GM12878 (cell line): ENCODE results near the gene OSBPL10. TPM values are rescaled to one million over a fixed set of nuclear protein-coding genes. Genes with fewer than 3 reads are reported as not detected.

Source experiments
- ATAC-seq: fragments of 200-7000 bp; cut with Tn5 transposase; 3 replicates; pipeline ENCODE4 v1.9.1; 2020; ENCODE audit warnings: mild to moderate bottlenecking, moderate library complexity
- BruUV-seq: library from RNA; stranded (reverse); fragments of 400-500 nt; replicated peaks from 2 replicates; lab custom pipeline; 2021; lab: Mats Ljungman, UMichigan
- CTCF ChIA-PET: fragments of 300-600 bp; sonication (Branson Sonifier 250); formaldehyde crosslinking; extraction: SDS; loops from one replicate; lab custom pipeline; 2021; ENCODE audit warnings: inconsistent platforms; lab: Yijun Ruan, JAX
- POLR2A ChIA-PET: fragments of 350-600 bp; formaldehyde crosslinking; extraction: SDS; loops from one replicate; lab custom pipeline; 2021; ENCODE audit warnings: inconsistent platforms; lab: Charles Lee
- RAD21 ChIA-PET: fragments of 300-600 bp; sonication (Branson Sonifier 250); formaldehyde crosslinking; loops from one replicate; lab custom pipeline; 2023; ENCODE audit warnings: antibody characterized with exemption; ENCODE audit not compliant: unreplicated experiment; lab: Charles Lee
- SMC1A ChIA-PET: fragments of 300-600 bp; sonication (Branson Sonifier 250); formaldehyde crosslinking; loops from one replicate; lab custom pipeline; 2023; ENCODE audit not compliant: unreplicated experiment, uncharacterized antibody; lab: Charles Lee
- DNase-seq: peaks from one replicate; pipeline ENCODE4 v3.0.0-alpha.2; 2011; ENCODE audit warnings: low read depth, low spot score
- FAIRE-seq: peaks from 3 replicates; lab custom pipeline; 2011; peaks lifted over from hg19 to GRCh38; lab: Jason Lieb, UNC
- H2AFZ ChIP-seq: 2 replicates; pipeline ENCODE4 v1.6.0; 2011; ENCODE audit warnings: low read depth, low read length, control low read depth; ENCODE audit not compliant: control insufficient read depth
- H3K27ac ChIP-seq: 2 replicates; pipeline ENCODE4 v1.5.1; 2011; ENCODE audit warnings: control low read depth; ENCODE audit not compliant: control insufficient read depth, insufficient read depth
- H3K27me3 ChIP-seq, 2 experiments: replicated peaks in 1 of 2; 2 replicates each; pipeline versions ENCODE4 v1.6.0 to v1.6.1; 2011; ENCODE audit warnings: low read length in 1 of 2; ENCODE audit not compliant: control insufficient read depth in 2 of 2, insufficient read depth in 2 of 2
- H3K36me3 ChIP-seq, 2 experiments: 2 replicates each; pipeline ENCODE4 v1.5.1; 2011; ENCODE audit warnings: low read length in 1 of 2; ENCODE audit not compliant: control insufficient read depth in 2 of 2, insufficient read depth in 2 of 2
- H3K4me1 ChIP-seq: 2 replicates; pipeline ENCODE4 v1.6.1; 2011; ENCODE audit warnings: mild to moderate bottlenecking, low read length, moderate library complexity, mixed read lengths; ENCODE audit not compliant: control insufficient read depth, insufficient read depth
- H3K4me2 ChIP-seq: 2 replicates; pipeline ENCODE4 v1.6.0; 2011; ENCODE audit warnings: control low read depth; ENCODE audit not compliant: control insufficient read depth, insufficient read depth
- H3K4me3 ChIP-seq: fragments of 200-600 bp; sonication (generic); 2 replicates; pipeline ENCODE4 v1.5.1; 2016
- H3K79me2 ChIP-seq: 2 replicates; pipeline ENCODE4 v1.6.0; 2011; ENCODE audit warnings: low read length; ENCODE audit not compliant: control insufficient read depth, insufficient read depth
- H3K9ac ChIP-seq: 2 replicates; pipeline ENCODE4 v1.8.0; 2011; ENCODE audit warnings: low read length, control low read depth, mixed read lengths; ENCODE audit not compliant: control insufficient read depth, insufficient read depth
- H3K9me3 ChIP-seq: replicated peaks from 3 replicates; pipeline ENCODE4 v1.5.1; 2011; ENCODE audit warnings: mild to moderate bottlenecking, low read length; ENCODE audit not compliant: control insufficient read depth, insufficient read depth
- H4K20me1 ChIP-seq: 2 replicates; pipeline ENCODE4 v1.6.0; 2011; ENCODE audit not compliant: control insufficient read depth, insufficient read depth
- MEF2B ChIP-seq: fragments of 450-650 bp; IDR thresholded peaks from 2 replicates; pipeline ENCODE4 v1.6.1; 2018; ENCODE audit warnings: mild to moderate bottlenecking, moderate library complexity; ENCODE audit not compliant: partially characterized antibody, poor library complexity, severe bottlenecking
- SMAD1 ChIP-seq: fragments of 450-650 bp; IDR thresholded peaks from 2 replicates; pipeline ENCODE4 v1.6.1; 2018; ENCODE audit warnings: mild to moderate bottlenecking, low read depth; ENCODE audit not compliant: partially characterized antibody
- WGBS: methylation state at CpG from one replicate; pipeline ENCODE4 v1.1.6; 2016; ENCODE audit warnings: low lambda C conversion rate; ENCODE audit not compliant: insufficient replicate concordance, insufficient coverage; ENCODE audit errors: missing lambda C conversion rate; 5-methylcytosine and 5-hydroxymethylcytosine counted together
- in situ Hi-C: fragments of 300-500 bp; cut with MboI; formaldehyde crosslinking; loops from 9 replicates; pipeline ENCODE4 v1.14.3; 2018; ENCODE audit warnings: mixed read lengths
- intact Hi-C: fragments of 100-400 bp; cut with micrococcal nuclease; formaldehyde crosslinking; loops from one replicate; pipeline ENCODE4 v1.14.2; 2022; ENCODE audit not compliant: unreplicated experiment
- polyA plus RNA-seq, 11 experiments: library from polyadenylated mRNA; depleted of rRNA in 4 of 11; unstranded in 6 of 11; stranded (reverse) in 5 of 11; fragments of >200 nt; fragmentation: Nextera tagmentation in 4 of 11; fragmentation: Illumina TruSeq in 1 of 11; extraction: Ambion mirVana in 4 of 11; extraction: Trizol in 1 of 11; gene quantifications; 1 replicate in 1 of 11; 2 replicates in 10 of 11; pipeline versions ENCODE4 v1.2.1 to v1.2.3, GENCODE V29; 2011 to 2016; ENCODE audit warnings: inconsistent platforms in 2 of 11, missing spikeins in 2 of 11, low read depth in 1 of 11
- total RNA-seq, 4 experiments: library from RNA; depleted of rRNA in 3 of 4; stranded (reverse); fragments of >200 nt in 3 of 4; fragmentation: Illumina TruSeq in 1 of 4; extraction: Trizol in 1 of 4; gene quantifications; 2 replicates each; pipeline versions ENCODE4 v1.2.1 to v1.2.3, GENCODE V29; 2013 to 2021
- TF ChIP-seq, protein P1 (sequence below): IDR thresholded peaks from 2 replicates; pipeline ENCODE4 v1.6.1; 2012; ENCODE audit warnings: improper control_type of control experiment, low read depth, low read length; ENCODE audit not compliant: insufficient replicate concordance
- TF ChIP-seq, protein P2 (sequence below): fragments of 450-650 bp; conservative IDR thresholded peaks from 2 replicates; pipeline ENCODE4 v1.6.1; 2017; ENCODE audit warnings: mild to moderate bottlenecking, moderate library complexity

OSBPL10 gene
- total and polyA plus RNA-seq, 10 of the 15 experiments (the other 5 are each of a cell fraction or from before 2014, with no cell fraction given) = 0.03 to 0.25 (median 0.09) TPM; not detected in 5

DNA sequence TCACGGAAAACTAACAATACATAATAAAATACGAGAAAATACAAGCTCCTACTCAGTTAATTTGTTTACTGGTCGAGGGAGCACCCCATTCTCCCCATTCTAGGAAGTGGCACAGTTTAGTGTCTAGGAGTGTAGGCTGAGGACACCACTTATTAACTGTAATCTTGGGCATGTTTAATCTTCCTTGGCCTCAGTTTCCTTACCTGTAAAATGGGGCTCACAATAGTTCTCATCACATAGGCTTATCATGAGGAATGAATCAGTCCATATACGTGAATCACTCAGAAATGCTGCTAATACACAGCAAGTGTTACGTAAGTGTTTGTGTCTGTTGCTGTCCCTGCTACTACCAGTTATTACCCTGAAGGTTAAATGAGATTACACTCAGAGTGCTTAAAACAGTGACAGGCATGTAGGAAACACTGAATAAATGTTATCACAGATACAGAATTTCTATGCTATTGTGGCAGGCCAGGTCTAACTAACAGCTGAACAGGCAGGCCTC lies 210.2 kb downstream of the OSBPL10 start:
- no peaks in the 10 kb centered on the region for H3K9me3 ChIP-seq
- ATAC-seq = no peak
- no peaks in the 10 kb centered on the region; a peak in 1 of 4 replicates for H3K27me3 ChIP-seq
- intact Hi-C loops = no loop called here
- no peak for FAIRE-seq
- TF ChIP-seq MEF2B = no peak
- no peak for TF ChIP-seq SMAD1
- TF ChIP-seq, protein P1, sequence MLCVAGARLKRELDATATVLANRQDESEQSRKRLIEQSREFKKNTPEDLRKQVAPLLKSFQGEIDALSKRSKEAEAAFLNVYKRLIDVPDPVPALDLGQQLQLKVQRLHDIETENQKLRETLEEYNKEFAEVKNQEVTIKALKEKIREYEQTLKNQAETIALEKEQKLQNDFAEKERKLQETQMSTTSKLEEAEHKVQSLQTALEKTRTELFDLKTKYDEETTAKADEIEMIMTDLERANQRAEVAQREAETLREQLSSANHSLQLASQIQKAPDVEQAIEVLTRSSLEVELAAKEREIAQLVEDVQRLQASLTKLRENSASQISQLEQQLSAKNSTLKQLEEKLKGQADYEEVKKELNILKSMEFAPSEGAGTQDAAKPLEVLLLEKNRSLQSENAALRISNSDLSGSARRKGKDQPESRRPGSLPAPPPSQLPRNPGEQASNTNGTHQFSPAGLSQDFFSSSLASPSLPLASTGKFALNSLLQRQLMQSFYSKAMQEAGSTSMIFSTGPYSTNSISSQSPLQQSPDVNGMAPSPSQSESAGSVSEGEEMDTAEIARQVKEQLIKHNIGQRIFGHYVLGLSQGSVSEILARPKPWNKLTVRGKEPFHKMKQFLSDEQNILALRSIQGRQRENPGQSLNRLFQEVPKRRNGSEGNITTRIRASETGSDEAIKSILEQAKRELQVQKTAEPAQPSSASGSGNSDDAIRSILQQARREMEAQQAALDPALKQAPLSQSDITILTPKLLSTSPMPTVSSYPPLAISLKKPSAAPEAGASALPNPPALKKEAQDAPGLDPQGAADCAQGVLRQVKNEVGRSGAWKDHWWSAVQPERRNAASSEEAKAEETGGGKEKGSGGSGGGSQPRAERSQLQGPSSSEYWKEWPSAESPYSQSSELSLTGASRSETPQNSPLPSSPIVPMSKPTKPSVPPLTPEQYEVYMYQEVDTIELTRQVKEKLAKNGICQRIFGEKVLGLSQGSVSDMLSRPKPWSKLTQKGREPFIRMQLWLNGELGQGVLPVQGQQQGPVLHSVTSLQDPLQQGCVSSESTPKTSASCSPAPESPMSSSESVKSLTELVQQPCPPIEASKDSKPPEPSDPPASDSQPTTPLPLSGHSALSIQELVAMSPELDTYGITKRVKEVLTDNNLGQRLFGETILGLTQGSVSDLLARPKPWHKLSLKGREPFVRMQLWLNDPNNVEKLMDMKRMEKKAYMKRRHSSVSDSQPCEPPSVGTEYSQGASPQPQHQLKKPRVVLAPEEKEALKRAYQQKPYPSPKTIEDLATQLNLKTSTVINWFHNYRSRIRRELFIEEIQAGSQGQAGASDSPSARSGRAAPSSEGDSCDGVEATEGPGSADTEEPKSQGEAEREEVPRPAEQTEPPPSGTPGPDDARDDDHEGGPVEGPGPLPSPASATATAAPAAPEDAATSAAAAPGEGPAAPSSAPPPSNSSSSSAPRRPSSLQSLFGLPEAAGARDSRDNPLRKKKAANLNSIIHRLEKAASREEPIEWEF = no peak
- TF ChIP-seq, protein P2, sequence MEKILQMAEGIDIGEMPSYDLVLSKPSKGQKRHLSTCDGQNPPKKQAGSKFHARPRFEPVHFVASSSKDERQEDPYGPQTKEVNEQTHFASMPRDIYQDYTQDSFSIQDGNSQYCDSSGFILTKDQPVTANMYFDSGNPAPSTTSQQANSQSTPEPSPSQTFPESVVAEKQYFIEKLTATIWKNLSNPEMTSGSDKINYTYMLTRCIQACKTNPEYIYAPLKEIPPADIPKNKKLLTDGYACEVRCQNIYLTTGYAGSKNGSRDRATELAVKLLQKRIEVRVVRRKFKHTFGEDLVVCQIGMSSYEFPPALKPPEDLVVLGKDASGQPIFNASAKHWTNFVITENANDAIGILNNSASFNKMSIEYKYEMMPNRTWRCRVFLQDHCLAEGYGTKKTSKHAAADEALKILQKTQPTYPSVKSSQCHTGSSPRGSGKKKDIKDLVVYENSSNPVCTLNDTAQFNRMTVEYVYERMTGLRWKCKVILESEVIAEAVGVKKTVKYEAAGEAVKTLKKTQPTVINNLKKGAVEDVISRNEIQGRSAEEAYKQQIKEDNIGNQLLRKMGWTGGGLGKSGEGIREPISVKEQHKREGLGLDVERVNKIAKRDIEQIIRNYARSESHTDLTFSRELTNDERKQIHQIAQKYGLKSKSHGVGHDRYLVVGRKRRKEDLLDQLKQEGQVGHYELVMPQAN = no peak
- no peak overlapping the region for H3K9ac ChIP-seq
- 37% methylated on average over 5 of the region's 5 CpGs for WGBS
- ChIA-PET RAD21 (no interaction called here), POLR2A (no interaction called here), CTCF (interaction anchor here (1.6 kb wide), 1 partner anchor 49 kb away, joined by 3 read pairs; no protein-coding TSS in a partner anchor), SMC1A (no interaction called here)
- BruUV-seq = no TSS peak
- H4K20me1 ChIP-seq = no peaks in the 10 kb centered on the region
- H3K4me3 ChIP-seq = no peak overlapping the region
- no peaks in the 10 kb centered on the region for H3K4me1 ChIP-seq
- in situ Hi-C loops = no loop called here
- no peaks in the 10 kb centered on the region for H3K36me3 ChIP-seq
- no peak overlapping the region for H3K4me2 ChIP-seq
- H3K27ac ChIP-seq = no peak overlapping the region
- no peaks in the 10 kb centered on the region for H3K79me2 ChIP-seq
- DNase-seq = no peak
- H2AFZ ChIP-seq = no peak overlapping the region
